Measurements from ENCODE around the gene ZC3H14. TPM values are rescaled to one million over a fixed set of nuclear protein-coding genes. Genes with fewer than 3 reads are reported as not detected.
A peak's percentile ranks its signal among the peaks of the same experiment; 100 is the strongest.

ZC3H14 gene
- 46.8 TPM for polyA plus RNA-seq (2013)

- Histone ChIP-seq H3K36me3 (ENCODE audit: control insufficient read depth in 4 of 4, insufficient read depth in 4 of 4, low read length in 3 of 4) (peaks cover 3 to 8% (median 4%) of the 10 kb centered on the region in 4 experiments), H3K27me3 (replicated peaks in 2 of 5; ENCODE audit: control insufficient read depth in 4 of 5, insufficient read depth in 5 of 5, low read length in 4 of 5) (peaks cover 2 to 24% (median 6%) of the 10 kb centered on the region in 5 experiments), H3K9me3 (ENCODE audit: control extremely low read depth in 1 of 5, control insufficient read depth in 4 of 5, insufficient read depth in 2 of 5, low read depth in 1 of 5, low read length in 4 of 5) (peaks cover 0 to 3% (median 0%) of the 10 kb centered on the region in 5 experiments), H3K4me3 (ENCODE audit: control insufficient read depth in 1 of 7, extremely low read depth in 1 of 7, insufficient read depth in 4 of 7, low read depth in 2 of 7, low read length in 6 of 7) (peak within 1 kb of the TSS; percentile 55 to 96 (median 87)), H3K4me1 (ENCODE audit: control extremely low read depth in 1 of 4, control insufficient read depth in 4 of 4, insufficient read depth in 4 of 4, low read length in 3 of 4) (peaks cover 5 to 13% (median 8%) of the 10 kb centered on the region in 4 experiments), H3K27ac (ENCODE audit: insufficient read depth in 1 of 2, low read depth in 1 of 2, low read length in 2 of 2, poor library complexity in 1 of 2, severe bottlenecking in 2 of 2) (peak within 1 kb of the TSS; percentile 58 to 76)
- peak; percentile 90 to 93 (median 93) for DNase-seq
- 0% methylated on average over 73 of the region's 99 CpGs for WGBS (ENCODE audit: insufficient coverage)
- POLR2A ChIA-PET, result no interaction called here
- CTCF ChIA-PET, result interaction anchor here (0.6 to 1.5 kb wide), 3 partner anchors 15 to 449 kb away, joined by 3 to 5 read pairs (median 3); no protein-coding TSS in a partner anchor
Measured at GRCh38 chr14:88562831-88563686, at the start of gene ZC3H14. Gene ZC3H14, plus strand, starts transcription at chr14:88563037. Its CDS starts 97 bp downstream, at chr14:88563134.

- no CpG with 5 or more reads among the region's 1 CpG for WGBS (ENCODE audit: insufficient coverage)
- POLR2A ChIA-PET, result no interaction called here
Measured at GRCh38 chr14:88515499-88516221, 47.2 kb upstream of the ZC3H14 start.

GRCh38 chr14:88516861-88517357 lies 45.9 kb upstream of the ZC3H14 start:
- DNase-seq, result no peak
- peak overlapping the region in 1 of 7 experiments; percentile 37 for H3K4me3 ChIP-seq (ENCODE audit: control insufficient read depth in 1 of 7, extremely low read depth in 1 of 7, insufficient read depth in 4 of 7, low read depth in 2 of 7, low read length in 6 of 7)
- no peaks in the 10 kb centered on the region for H3K27me3 ChIP-seq (replicated peaks in 2 of 5; ENCODE audit: control insufficient read depth in 4 of 5, insufficient read depth in 5 of 5, low read length in 4 of 5)
- POLR2A ChIA-PET, result interaction anchor here (0.7 kb wide), 1 partner anchor 43 kb away, joined by 3 read pairs; no protein-coding TSS in a partner anchor
- H3K36me3 ChIP-seq (ENCODE audit: control insufficient read depth in 4 of 4, insufficient read depth in 4 of 4, low read length in 3 of 4), result no peaks in the 10 kb centered on the region
- CTCF ChIA-PET, result no interaction called here
- no peaks in the 10 kb centered on the region for H3K4me1 ChIP-seq (ENCODE audit: control extremely low read depth in 1 of 4, control insufficient read depth in 4 of 4, insufficient read depth in 4 of 4, low read length in 3 of 4)
- 82% methylated on average over 6 of the region's 7 CpGs for WGBS (ENCODE audit: insufficient coverage)
- H3K27ac ChIP-seq (ENCODE audit: insufficient read depth in 1 of 2, low read depth in 1 of 2, low read length in 2 of 2, poor library complexity in 1 of 2, severe bottlenecking in 2 of 2), result no peak overlapping the region
- peaks cover 0 to 3% (median 0%) of the 10 kb centered on the region in 5 experiments for H3K9me3 ChIP-seq (ENCODE audit: control extremely low read depth in 1 of 5, control insufficient read depth in 4 of 5, insufficient read depth in 2 of 5, low read depth in 1 of 5, low read length in 4 of 5)

More at GRCh38 chr14:88515499-88516221, 47.2 kb upstream of the ZC3H14 start:
- Histone ChIP-seq H3K27ac (ENCODE audit: insufficient read depth in 1 of 2, low read depth in 1 of 2, low read length in 2 of 2, poor library complexity in 1 of 2, severe bottlenecking in 2 of 2) (no peak overlapping the region), H3K4me1 (ENCODE audit: control extremely low read depth in 1 of 4, control insufficient read depth in 4 of 4, insufficient read depth in 4 of 4, low read length in 3 of 4) (no peaks in the 10 kb centered on the region), H3K9me3 (ENCODE audit: control extremely low read depth in 1 of 5, control insufficient read depth in 4 of 5, insufficient read depth in 2 of 5, low read depth in 1 of 5, low read length in 4 of 5) (peaks cover 0 to 3% (median 0%) of the 10 kb centered on the region in 5 experiments), H3K27me3 (replicated peaks in 2 of 5; ENCODE audit: control insufficient read depth in 4 of 5, insufficient read depth in 5 of 5, low read length in 4 of 5) (no peaks in the 10 kb centered on the region), H3K36me3 (ENCODE audit: control insufficient read depth in 4 of 4, insufficient read depth in 4 of 4, low read length in 3 of 4) (no peaks in the 10 kb centered on the region), H3K4me3 (ENCODE audit: control insufficient read depth in 1 of 7, extremely low read depth in 1 of 7, insufficient read depth in 4 of 7, low read depth in 2 of 7, low read length in 6 of 7) (no peak overlapping the region)
- CTCF ChIA-PET, result no interaction called here
- DNase-seq, result no peak

GRCh38 chr14:88518592-88519512 lies 44.0 kb upstream of the ZC3H14 start:
- ChIA-PET POLR2A (no interaction called here), CTCF (no interaction called here)
- Histone ChIP-seq H3K36me3 (ENCODE audit: control insufficient read depth in 4 of 4, insufficient read depth in 4 of 4, low read length in 3 of 4) (no peaks in the 10 kb centered on the region), H3K4me1 (ENCODE audit: control extremely low read depth in 1 of 4, control insufficient read depth in 4 of 4, insufficient read depth in 4 of 4, low read length in 3 of 4) (no peaks in the 10 kb centered on the region), H3K27me3 (replicated peaks in 2 of 5; ENCODE audit: control insufficient read depth in 4 of 5, insufficient read depth in 5 of 5, low read length in 4 of 5) (no peaks in the 10 kb centered on the region), H3K27ac (ENCODE audit: insufficient read depth in 1 of 2, low read depth in 1 of 2, low read length in 2 of 2, poor library complexity in 1 of 2, severe bottlenecking in 2 of 2) (no peak overlapping the region), H3K4me3 (ENCODE audit: control insufficient read depth in 1 of 7, extremely low read depth in 1 of 7, insufficient read depth in 4 of 7, low read depth in 2 of 7, low read length in 6 of 7) (no peak overlapping the region), H3K9me3 (ENCODE audit: control extremely low read depth in 1 of 5, control insufficient read depth in 4 of 5, insufficient read depth in 2 of 5, low read depth in 1 of 5, low read length in 4 of 5) (no peaks in the 10 kb centered on the region)
- WGBS (ENCODE audit: insufficient coverage), result 100% methylated on average over 1 of the region's 5 CpGs
- no peak for DNase-seq

- H3K27ac ChIP-seq (ENCODE audit: insufficient read depth in 1 of 2, low read depth in 1 of 2, low read length in 2 of 2, poor library complexity in 1 of 2, severe bottlenecking in 2 of 2), result no peak overlapping the region
- no peaks in the 10 kb centered on the region for H3K27me3 ChIP-seq (replicated peaks in 2 of 5; ENCODE audit: control insufficient read depth in 4 of 5, insufficient read depth in 5 of 5, low read length in 4 of 5)
- H3K9me3 ChIP-seq (ENCODE audit: control extremely low read depth in 1 of 5, control insufficient read depth in 4 of 5, insufficient read depth in 2 of 5, low read depth in 1 of 5, low read length in 4 of 5), result no peaks in the 10 kb centered on the region
- DNase-seq, result no peak
- 100% methylated on average over 2 of the region's 2 CpGs for WGBS (ENCODE audit: insufficient coverage)
- H3K4me3 ChIP-seq (ENCODE audit: control insufficient read depth in 1 of 7, extremely low read depth in 1 of 7, insufficient read depth in 4 of 7, low read depth in 2 of 7, low read length in 6 of 7), result no peak overlapping the region
- CTCF ChIA-PET, result no interaction called here
- POLR2A ChIA-PET, result no interaction called here
- H3K36me3 ChIP-seq (ENCODE audit: control insufficient read depth in 4 of 4, insufficient read depth in 4 of 4, low read length in 3 of 4), result no peaks in the 10 kb centered on the region
- H3K4me1 ChIP-seq (ENCODE audit: control extremely low read depth in 1 of 4, control insufficient read depth in 4 of 4, insufficient read depth in 4 of 4, low read length in 3 of 4), result no peaks in the 10 kb centered on the region
Measured at GRCh38 chr14:88519907-88520306, 42.9 kb upstream of the ZC3H14 start.

- CTCF ChIA-PET, result no interaction called here
- POLR2A ChIA-PET, result no interaction called here
- Histone ChIP-seq H3K27ac (ENCODE audit: insufficient read depth in 1 of 2, low read depth in 1 of 2, low read length in 2 of 2, poor library complexity in 1 of 2, severe bottlenecking in 2 of 2) (no peak overlapping the region), H3K4me3 (ENCODE audit: control insufficient read depth in 1 of 7, extremely low read depth in 1 of 7, insufficient read depth in 4 of 7, low read depth in 2 of 7, low read length in 6 of 7) (no peak overlapping the region), H3K36me3 (ENCODE audit: control insufficient read depth in 4 of 4, insufficient read depth in 4 of 4, low read length in 3 of 4) (no peaks in the 10 kb centered on the region), H3K4me1 (ENCODE audit: control extremely low read depth in 1 of 4, control insufficient read depth in 4 of 4, insufficient read depth in 4 of 4, low read length in 3 of 4) (no peaks in the 10 kb centered on the region), H3K27me3 (replicated peaks in 2 of 5; ENCODE audit: control insufficient read depth in 4 of 5, insufficient read depth in 5 of 5, low read length in 4 of 5) (no peaks in the 10 kb centered on the region), H3K9me3 (ENCODE audit: control extremely low read depth in 1 of 5, control insufficient read depth in 4 of 5, insufficient read depth in 2 of 5, low read depth in 1 of 5, low read length in 4 of 5) (no peaks in the 10 kb centered on the region)
- no peak for DNase-seq
- 79% methylated on average over 3 of the region's 3 CpGs for WGBS (ENCODE audit: insufficient coverage)
Measured at GRCh38 chr14:88521818-88522217, 41.0 kb upstream of the ZC3H14 start.

All from common myeloid progenitor, CD34-positive (primary cell).